GM20431 (cell line): ENCODE measurements around the gene TNNT3.
"Not testable (repeated sequence)": the region's sequence is repeated elsewhere in the genome, so short reads cannot be mapped to it uniquely, and the experiment has no call there.

Experiments used
- in situ Hi-C: fragments of 300-500 bp; cut with MseI, MboI; formaldehyde crosslinking; loops from one replicate; pipeline ENCODE4 v1.15.0; 2020; ENCODE audit warnings: low sequenced_read_pairs; ENCODE audit not compliant: unreplicated experiment

TNNT3 gene

GRCh38 chr11:1931341-1932104 is 12.0 kb downstream of the TNNT3 start:
- in situ Hi-C loops = no loop called here

DNA sequence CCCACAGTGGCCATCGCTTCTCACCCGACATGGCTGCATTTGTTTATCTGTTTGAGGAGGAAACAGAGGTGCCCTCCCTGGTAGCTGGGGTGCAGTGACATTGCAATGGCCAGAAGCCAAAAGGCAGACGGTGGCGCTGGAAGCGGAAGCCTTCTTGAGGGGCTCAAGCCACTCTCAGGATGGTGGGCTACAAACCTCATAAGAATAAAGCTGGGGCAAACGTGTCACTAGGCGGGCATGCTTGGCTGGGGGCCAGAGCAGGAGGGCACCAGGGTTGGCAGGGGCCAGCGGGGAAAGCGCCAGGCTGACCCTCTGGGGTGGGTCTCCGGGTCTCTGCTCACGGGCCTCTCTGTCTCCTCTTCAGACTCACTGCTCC is 12.6 kb downstream of the TNNT3 start:
- in situ Hi-C loops = no loop called here

DNA sequence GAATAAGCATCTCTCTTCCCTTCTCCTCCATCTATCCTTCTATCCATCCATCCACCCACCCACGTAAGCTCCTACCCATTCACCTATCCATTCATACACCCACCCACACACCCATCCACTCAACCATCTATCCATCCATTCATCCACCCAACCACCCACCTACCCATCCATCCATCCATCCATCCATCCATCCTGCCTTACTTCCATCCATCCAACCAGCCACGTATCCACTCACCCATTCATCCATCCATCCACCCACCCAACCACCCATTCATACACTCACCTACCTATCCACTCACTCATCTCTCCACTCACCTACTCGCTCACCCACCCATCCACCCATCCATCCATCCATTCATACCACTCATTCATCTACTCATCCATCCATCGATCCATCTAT is 13.2 kb downstream of the TNNT3 start:
- in situ Hi-C loops = no loop called here

DNA sequence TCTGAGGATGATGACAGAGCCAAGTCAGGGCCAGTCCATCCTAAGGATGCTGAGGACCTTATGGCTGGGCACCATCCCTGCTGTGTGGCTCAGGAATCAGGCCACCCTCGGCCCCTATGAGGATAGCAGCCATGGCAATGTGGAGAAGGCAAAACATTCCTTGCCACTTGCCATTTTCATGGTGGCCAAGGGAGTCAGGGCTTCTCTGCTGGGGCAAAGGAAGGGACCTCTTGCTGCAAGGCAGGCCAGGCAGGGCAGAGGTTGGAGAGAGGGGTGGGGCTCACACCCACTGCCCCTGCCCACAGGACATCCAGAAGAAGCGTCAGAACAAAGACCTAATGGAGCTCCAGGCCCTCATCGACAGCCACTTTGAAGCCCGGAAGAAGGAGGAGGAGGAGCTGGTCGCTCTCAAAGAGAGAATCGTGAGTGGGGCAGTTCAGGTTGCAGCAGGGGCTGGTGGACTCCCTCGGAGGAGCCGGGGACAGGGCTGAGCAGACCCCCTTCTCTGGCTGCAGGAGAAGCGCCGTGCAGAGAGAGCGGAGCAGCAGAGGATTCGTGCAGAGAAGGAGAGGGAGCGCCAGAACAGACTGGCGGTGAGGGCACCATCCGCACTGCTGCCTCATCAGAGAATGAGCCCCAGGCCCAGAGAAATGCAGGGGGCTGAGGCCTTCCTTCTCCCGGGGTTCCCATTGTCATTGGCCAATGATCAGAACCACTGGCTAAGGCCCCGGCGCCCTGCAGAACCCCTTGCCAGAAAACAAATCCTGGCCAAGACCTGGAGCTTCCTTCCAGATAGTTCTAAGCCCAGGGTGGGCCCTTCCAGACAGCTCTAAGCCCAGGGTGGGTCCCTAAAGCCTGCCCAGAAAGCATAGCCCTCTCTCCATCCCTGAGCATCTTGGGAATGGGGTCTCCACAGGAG is 14.2 kb downstream of the TNNT3 start:
- in situ Hi-C loops = no loop called here

- in situ Hi-C loops = no loop called here
Measured at GRCh38 chr11:1934335-1935155, 15.0 kb downstream of the TNNT3 start.

DNA sequence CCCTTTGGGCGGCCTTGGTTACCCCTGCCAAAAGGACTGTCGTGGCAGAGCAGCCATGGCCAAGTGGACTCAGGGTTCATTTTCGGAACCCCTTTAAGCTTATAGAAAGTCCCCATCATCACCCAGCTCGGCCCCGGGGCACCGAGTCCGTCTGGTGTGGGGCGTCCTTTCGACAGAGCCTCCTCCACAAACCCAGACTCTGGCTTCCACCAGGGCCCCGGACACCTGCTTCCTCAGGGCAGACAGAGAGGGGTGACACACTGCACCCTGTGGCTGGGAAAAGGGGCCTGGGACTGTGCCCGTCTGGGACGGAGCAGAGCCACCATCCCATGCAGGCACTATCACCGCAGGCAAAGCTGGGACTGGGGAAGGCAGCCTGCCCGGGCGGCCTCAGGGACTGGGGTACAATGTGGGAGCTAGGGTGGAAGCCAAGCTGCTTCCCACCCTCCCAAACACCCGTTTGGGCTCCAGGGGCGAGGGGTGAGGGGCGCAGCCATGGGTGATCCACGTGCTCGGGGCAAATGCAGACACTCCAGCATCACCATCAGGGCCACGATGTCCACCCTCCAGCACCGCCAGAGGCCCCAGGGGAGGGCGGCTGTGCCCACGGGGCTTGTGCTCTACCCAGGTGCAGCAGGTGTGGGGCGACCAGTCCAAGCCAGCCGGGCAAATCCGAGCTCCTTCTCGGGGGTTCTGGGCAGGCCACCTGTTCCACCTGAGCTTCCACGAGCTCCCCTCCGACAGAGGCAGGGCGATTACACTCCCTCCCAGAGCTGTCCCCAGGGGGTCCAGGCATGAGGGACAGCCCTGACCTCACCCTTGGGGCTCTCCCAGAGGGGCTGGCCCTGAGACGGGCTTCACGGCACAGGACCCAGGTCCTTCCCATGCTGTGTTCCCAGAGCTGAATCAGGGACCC is 15.9 kb downstream of the TNNT3 start:
- in situ Hi-C loops = no loop called here

- in situ Hi-C loops = no loop called here
Measured at GRCh38 chr11:1936072-1936780, 16.7 kb downstream of the TNNT3 start.

GRCh38 chr11:1936781-1937615 is 17.5 kb downstream of the TNNT3 start:
- in situ Hi-C loops = no loop called here

DNA sequence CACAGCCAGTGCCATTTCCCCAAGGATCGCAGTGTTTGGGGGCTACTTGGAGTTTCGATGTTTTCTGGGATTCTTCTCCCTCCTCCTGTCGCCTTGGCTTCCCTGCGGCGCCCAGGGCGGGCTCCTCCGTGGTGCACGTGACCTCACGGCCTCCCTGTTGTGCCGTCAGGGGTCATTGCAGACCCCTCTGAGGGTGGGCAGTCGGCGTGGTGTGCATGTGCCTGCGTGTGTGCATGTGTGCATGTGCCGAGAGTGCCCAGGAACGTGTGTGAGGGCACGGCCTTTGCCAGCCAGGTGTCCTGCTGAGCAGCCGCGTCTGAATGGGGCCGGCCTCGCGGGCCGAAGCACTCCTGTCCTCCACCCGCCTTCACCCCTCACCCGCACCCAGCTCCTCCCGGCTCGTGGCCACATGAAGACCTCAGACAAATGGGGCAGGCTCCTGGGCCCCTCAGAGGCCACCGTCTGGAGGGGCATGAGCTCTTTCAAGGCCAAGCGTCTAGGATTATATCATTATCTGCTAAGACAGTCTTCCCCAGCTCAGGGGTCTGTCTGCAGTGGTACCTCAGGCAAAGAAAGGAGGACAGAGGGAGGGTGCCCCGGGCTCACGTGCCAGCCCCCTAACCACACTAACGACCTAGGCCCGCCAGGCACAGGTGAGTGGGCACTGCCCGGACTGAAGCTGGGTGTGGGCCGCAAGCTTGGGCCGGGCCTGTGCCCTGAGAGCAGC is 18.3 kb downstream of the TNNT3 start:
- in situ Hi-C loops = no loop called here

- in situ Hi-C loops = no loop called here
Measured at GRCh38 chr11:1938343-1939005, 19.0 kb downstream of the TNNT3 start.

GRCh38 chr11:1939006-1939625 is 19.6 kb downstream of the TNNT3 start:
- in situ Hi-C loops = no loop called here

DNA sequence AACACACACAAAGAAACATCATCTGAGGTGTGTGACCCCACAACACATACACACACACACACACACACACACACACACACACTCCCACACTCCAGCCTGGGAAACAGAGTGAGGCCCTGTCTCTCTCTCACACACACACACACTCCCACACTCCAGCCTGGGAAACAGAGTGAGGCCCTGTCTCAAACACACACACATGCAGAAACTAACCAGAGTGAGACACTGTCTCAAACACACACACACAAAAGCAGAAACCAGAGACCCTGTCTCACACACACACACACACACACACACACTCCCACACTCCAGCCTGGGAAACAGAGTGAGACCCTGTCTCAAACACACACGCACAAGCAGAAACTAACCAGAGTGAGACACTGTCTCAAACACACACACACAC is 20.3 kb downstream of the TNNT3 start:
- in situ Hi-C loops = not testable (repeated sequence)

GRCh38 chr11:1942558-1943260 is 23.2 kb downstream of the TNNT3 start:
- in situ Hi-C loops = no loop called here

DNA sequence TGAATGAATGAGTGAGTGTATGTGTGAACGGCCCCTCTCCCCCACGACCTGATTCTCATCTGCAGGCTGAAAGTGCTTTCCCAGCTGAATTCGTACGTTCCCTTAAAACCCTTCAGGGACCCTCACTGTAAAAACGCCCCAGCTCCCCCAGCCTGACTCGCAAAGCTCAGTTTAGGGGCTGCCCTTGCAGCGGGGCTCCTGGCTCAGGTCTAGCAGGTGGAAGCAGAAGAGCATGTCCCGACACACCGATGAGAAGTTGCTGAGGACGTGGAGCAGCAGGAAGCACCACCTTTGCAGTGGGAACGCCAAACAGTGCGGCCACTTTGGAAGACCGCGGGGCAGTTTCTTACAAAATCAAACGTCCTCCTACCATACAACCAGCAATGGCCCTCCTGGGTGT is 24.1 kb downstream of the TNNT3 start:
- in situ Hi-C loops = no loop called here

DNA sequence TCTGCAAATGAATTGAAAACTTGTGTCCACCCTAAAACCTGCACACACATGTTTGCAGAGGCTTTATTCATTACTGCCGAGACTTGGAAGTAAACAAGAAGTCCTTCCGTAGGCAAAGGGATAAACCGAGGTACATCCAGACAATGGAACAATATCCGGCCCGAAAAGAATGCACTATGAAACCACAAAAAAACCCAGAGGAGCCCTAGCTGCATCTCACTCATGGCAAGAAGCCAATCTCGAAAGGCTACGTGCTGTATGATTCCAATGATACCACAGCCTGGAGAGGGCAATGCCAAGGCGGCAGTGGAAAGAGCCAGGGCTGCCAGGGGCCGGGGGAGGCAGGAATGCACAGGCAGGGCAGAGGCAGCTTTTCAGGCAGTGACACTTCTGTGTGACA is 24.5 kb downstream of the TNNT3 start:
- in situ Hi-C loops = no loop called here
